Neural cell (in vitro differentiated cells): Measurements from ENCODE around the gene SMPD3. TPM values are rescaled to one million over a fixed set of nuclear protein-coding genes. Genes with fewer than 3 reads are reported as not detected.

ENCODE experiments used
- H2AFZ ChIP-seq: fragments of 200-600, 300-800 bp; sonication (generic), shearing (Covaris generic); 2 replicates; pipeline ENCODE4 v1.6.0; 2014; ENCODE audit warnings: low read depth, mild to moderate bottlenecking, antibody characterized with exemption, low read length, moderate library complexity
- H3F3A ChIP-seq: fragments of 200-600 bp; shearing (Covaris generic); 2 replicates; pipeline ENCODE4 v1.6.1; 2016; ENCODE audit warnings: mild to moderate bottlenecking, moderate library complexity, mixed read lengths, antibody characterized with exemption, low read length; ENCODE audit not compliant: insufficient read depth, poor library complexity, severe bottlenecking
- H3K27ac ChIP-seq: fragments of 200-600, 300-800 bp; sonication (generic), shearing (Covaris generic); 2 replicates; pipeline ENCODE4 v1.5.1; 2014; ENCODE audit warnings: mild to moderate bottlenecking, low read length, moderate library complexity
- H3K27me3 ChIP-seq: fragments of 300-800, 200-600 bp; sonication (generic), shearing (Covaris generic); 2 replicates; pipeline ENCODE4 v1.6.0; 2014; ENCODE audit warnings: mild to moderate bottlenecking, low read depth, low read length, moderate library complexity; ENCODE audit not compliant: insufficient read depth
- H3K36me3 ChIP-seq: fragments of 300-800, 200-600 bp; sonication (generic), shearing (Covaris generic); 2 replicates; pipeline ENCODE4 v1.5.1; 2014; ENCODE audit warnings: mild to moderate bottlenecking, antibody characterized with exemption, low read length, moderate library complexity; ENCODE audit not compliant: insufficient read depth
- H3K4me2 ChIP-seq: fragments of 300-800, 200-600 bp; sonication (generic), shearing (Covaris generic); 2 replicates; pipeline ENCODE4 v1.6.0; 2014; ENCODE audit warnings: mild to moderate bottlenecking, low read length
- H3K4me3 ChIP-seq: fragments of 300-800, 200-600 bp; sonication (generic), shearing (Covaris generic); 2 replicates; pipeline ENCODE4 v1.5.1; 2014; ENCODE audit warnings: mild to moderate bottlenecking, low read length, moderate library complexity
- H3K79me2 ChIP-seq: fragments of 200-600 bp; shearing (Covaris generic); replicated peaks from 2 replicates; pipeline ENCODE4 v1.6.0; 2014; ENCODE audit warnings: mild to moderate bottlenecking, low read length, moderate library complexity; ENCODE audit not compliant: insufficient read depth
- H3K9ac ChIP-seq: fragments of 300-800, 200-600 bp; sonication (generic), shearing (Covaris generic); 2 replicates; pipeline ENCODE4 v1.6.1; 2016; ENCODE audit warnings: mild to moderate bottlenecking, low read length, mixed read lengths
- H3K9me2 ChIP-seq: fragments of 200-600 bp; shearing (Covaris generic); 2 replicates; pipeline ENCODE4 v1.6.1; 2016; ENCODE audit warnings: mild to moderate bottlenecking, low read length, mixed read lengths; ENCODE audit not compliant: insufficient read depth
- H3K9me3 ChIP-seq: fragments of 200-600, 300-800 bp; sonication (generic), shearing (Covaris generic); 2 replicates; pipeline ENCODE4 v1.6.1; 2016; ENCODE audit warnings: mild to moderate bottlenecking, mixed run types, low read length, moderate library complexity, mixed read lengths
- H4K20me1 ChIP-seq: fragments of 200-600 bp; shearing (Covaris generic); 2 replicates; pipeline ENCODE4 v1.6.1; 2016; ENCODE audit warnings: mild to moderate bottlenecking, mixed run types; ENCODE audit not compliant: insufficient read depth
- CTCF ChIP-seq: fragments of 450-650 bp; IDR thresholded peaks from 2 replicates; pipeline ENCODE4 v1.5.1; 2014; ENCODE audit warnings: antibody characterized with exemption, mild to moderate bottlenecking, moderate library complexity; ENCODE audit not compliant: poor library complexity, severe bottlenecking
- EP300 ChIP-seq: fragments of 450-650 bp; conservative IDR thresholded peaks from 2 replicates; pipeline ENCODE4 v1.6.1; 2014; ENCODE audit warnings: antibody characterized with exemption, mild to moderate bottlenecking, moderate library complexity; ENCODE audit not compliant: poor library complexity, severe bottlenecking
- EZH2 ChIP-seq: fragments of 200-600, 300-800 bp; shearing (Covaris generic), sonication (generic); IDR thresholded peaks from 2 replicates; pipeline ENCODE4 v1.6.1; 2014; ENCODE audit warnings: antibody characterized with exemption, low read length, borderline replicate concordance, mild to moderate bottlenecking; ENCODE audit not compliant: insufficient read depth, poor library complexity, severe bottlenecking
- MXI1 ChIP-seq: fragments of 450-650 bp; conservative IDR thresholded peaks from 2 replicates; pipeline ENCODE4 v1.6.1; 2014; ENCODE audit warnings: antibody characterized with exemption, mild to moderate bottlenecking; ENCODE audit not compliant: poor library complexity, severe bottlenecking
- POLR2AphosphoS5 ChIP-seq: IDR thresholded peaks from 2 replicates; pipeline ENCODE4 v1.6.1; 2012
- RAD21 ChIP-seq: fragments of 450-650 bp; conservative IDR thresholded peaks from 2 replicates; pipeline ENCODE4 v1.6.1; 2014; ENCODE audit warnings: antibody characterized with exemption, mild to moderate bottlenecking, moderate library complexity
- REST ChIP-seq: IDR thresholded peaks from 2 replicates; pipeline ENCODE4 v1.6.1; 2012; ENCODE audit warnings: borderline replicate concordance
- SMC3 ChIP-seq: fragments of 450-650 bp; conservative IDR thresholded peaks from 2 replicates; pipeline ENCODE4 v1.6.1; 2014; ENCODE audit warnings: antibody characterized with exemption, mild to moderate bottlenecking, moderate library complexity; ENCODE audit not compliant: poor library complexity
- TAF1 ChIP-seq: IDR thresholded peaks from 2 replicates; pipeline ENCODE4 v1.6.1; 2012; ENCODE audit warnings: low read depth
- polyA plus RNA-seq: library from polyadenylated mRNA; depleted of rRNA; stranded (reverse); fragments of >200 nt; gene quantifications from 2 replicates; pipeline ENCODE4 v1.2.3, GENCODE V29; 2014

The SMPD3 gene
- polyA plus RNA-seq, 1 donor from 2014 or later = 42.7 TPM

DNA sequence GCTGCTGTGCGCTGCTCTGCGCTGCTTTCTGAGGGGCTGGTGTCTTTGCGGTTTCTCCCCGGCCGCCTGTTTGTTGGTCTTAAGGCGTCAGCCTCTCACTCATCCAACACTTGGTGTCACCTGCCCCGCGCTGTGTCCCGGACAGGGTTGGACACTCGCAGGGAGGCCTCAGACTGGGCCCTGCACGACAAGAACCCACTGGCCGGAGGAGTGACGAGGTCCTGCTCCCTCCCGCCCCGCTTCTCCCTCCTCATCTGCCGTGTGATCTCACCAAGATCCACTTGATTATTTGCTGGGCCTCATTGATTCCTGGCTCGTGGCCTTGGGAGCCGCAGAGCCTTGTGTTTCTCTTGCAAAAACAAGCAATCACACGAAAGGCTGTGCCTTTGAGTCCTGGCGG lies 80.9 kb downstream of the SMPD3 start:
- H3K79me2 ChIP-seq = no peaks in the 10 kb centered on the region
- no peaks in the 10 kb centered on the region for H3K9me3 ChIP-seq
- H3K9me2 ChIP-seq = no peaks in the 10 kb centered on the region
- no peaks in the 10 kb centered on the region for H3K36me3 ChIP-seq
- H3F3A ChIP-seq = no peaks in the 10 kb centered on the region
- no peak overlapping the region for H3K4me3 ChIP-seq
- no peak overlapping the region for H3K27ac ChIP-seq
- H3K4me2 ChIP-seq = no peak overlapping the region
- no peak overlapping the region for H2AFZ ChIP-seq
- TF ChIP-seq RAD21 = no peak
- TF ChIP-seq SMC3 = no peak
- TF ChIP-seq EZH2 = no peak
- no peak for TF ChIP-seq POLR2AphosphoS5
- TF ChIP-seq REST = no peak
- no peak for TF ChIP-seq TAF1
- TF ChIP-seq CTCF = no peak
- TF ChIP-seq EP300 = no peak
- H3K9ac ChIP-seq = no peak overlapping the region
- no peaks in the 10 kb centered on the region for H4K20me1 ChIP-seq
- H3K27me3 ChIP-seq = no peaks in the 10 kb centered on the region

DNA sequence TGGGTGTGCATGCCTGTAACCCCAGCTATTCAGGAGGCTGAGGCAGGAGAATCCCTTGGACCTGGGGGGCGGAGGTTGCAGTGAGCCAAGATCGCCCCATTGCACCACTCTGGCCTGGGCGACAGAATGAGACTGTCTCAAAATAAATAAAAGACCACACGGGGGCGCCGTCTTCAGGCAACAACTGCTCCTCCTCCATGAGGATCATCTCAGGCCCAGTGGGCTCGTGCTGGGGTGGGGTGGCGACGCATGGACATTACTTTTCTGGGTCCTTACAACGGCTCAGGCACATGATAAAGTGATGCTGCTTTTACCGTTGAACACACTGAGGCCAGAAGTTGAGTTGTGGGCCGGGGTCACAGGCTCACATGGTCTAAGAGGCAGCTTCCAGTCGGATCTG lies 81.3 kb downstream of the SMPD3 start:
- Histone ChIP-seq H3K27ac (no peak overlapping the region), H3K4me3 (no peak overlapping the region), H3K79me2 (no peaks in the 10 kb centered on the region), H2AFZ (no peak overlapping the region), H3K9me2 (no peaks in the 10 kb centered on the region), H3K27me3 (no peaks in the 10 kb centered on the region), H3K9ac (no peak overlapping the region), H3K9me3 (no peaks in the 10 kb centered on the region), H3K4me2 (no peak overlapping the region), H3F3A (no peaks in the 10 kb centered on the region), H4K20me1 (no peaks in the 10 kb centered on the region), H3K36me3 (no peaks in the 10 kb centered on the region)
- TF ChIP-seq MXI1 (no peak), SMC3 (peak; percentile 54), TAF1 (no peak), EZH2 (no peak), EP300 (no peak), POLR2AphosphoS5 (no peak), RAD21 (peak; percentile 53), REST (no peak), CTCF (peak; percentile 52)
